ENCODE results near the gene SCFD1.

Gene SCFD1

GRCh38 chr14:30757082-30757481, 135.0 kb downstream of the SCFD1 start:
- H4K20me1 ChIP-seq (ENCODE audit: control insufficient read depth, insufficient read depth, low read depth, low read length) = no peaks in the 10 kb centered on the region
- no peak overlapping the region for H3K4me3 ChIP-seq (ENCODE audit: low read length)
- H3K4me2 ChIP-seq (ENCODE audit: low read length) = no peak overlapping the region
- H3K9me2 ChIP-seq (replicated peaks; ENCODE audit: control insufficient read depth, low read length) = no peaks in the 10 kb centered on the region
- H3K9me3 ChIP-seq (ENCODE audit: control insufficient read depth, insufficient read depth, low read length) = no peaks in the 10 kb centered on the region
- H3K4me1 ChIP-seq (ENCODE audit: control insufficient read depth, low read length) = no peaks in the 10 kb centered on the region
- no peaks in the 10 kb centered on the region for H3K79me2 ChIP-seq (ENCODE audit: control insufficient read depth, low read length)
- TF ChIP-seq EZH2phosphoT487 (IDR thresholded peaks at IDR 0.05; ENCODE audit: borderline replicate concordance, low read length) (no peak), CTCF (IDR thresholded peaks at IDR 0.05; ENCODE audit: low read depth, low read length, poor library complexity, severe bottlenecking) (no peak)
- H3K27ac ChIP-seq (ENCODE audit: low read depth, low read length) = no peak overlapping the region
- H3K27me3 ChIP-seq (ENCODE audit: control insufficient read depth, low read length) = peaks cover 4% of the 10 kb centered on the region; the same call in 1 of the 2 replicates
- no peaks in the 10 kb centered on the region for H3K36me3 ChIP-seq (ENCODE audit: control insufficient read depth, low read length)
- no peaks in the 10 kb centered on the region for H3F3A ChIP-seq (ENCODE audit: control insufficient read depth, insufficient read depth)

- Histone ChIP-seq H3K27me3 (ENCODE audit: control insufficient read depth, low read length) (peaks cover 4% of the 10 kb centered on the region; the same call in 1 of the 2 replicates), H3F3A (ENCODE audit: control insufficient read depth, insufficient read depth) (no peaks in the 10 kb centered on the region), H3K27ac (ENCODE audit: low read depth, low read length) (no peak overlapping the region), H3K79me2 (ENCODE audit: control insufficient read depth, low read length) (no peaks in the 10 kb centered on the region), H3K9me3 (ENCODE audit: control insufficient read depth, insufficient read depth, low read length) (no peaks in the 10 kb centered on the region), H4K20me1 (ENCODE audit: control insufficient read depth, insufficient read depth, low read depth, low read length) (no peaks in the 10 kb centered on the region), H3K4me1 (ENCODE audit: control insufficient read depth, low read length) (no peaks in the 10 kb centered on the region), H3K4me3 (ENCODE audit: low read length) (no peak overlapping the region), H3K9me2 (replicated peaks; ENCODE audit: control insufficient read depth, low read length) (no peaks in the 10 kb centered on the region), H3K36me3 (ENCODE audit: control insufficient read depth, low read length) (no peaks in the 10 kb centered on the region), H3K4me2 (ENCODE audit: low read length) (no peak overlapping the region)
- no peak for TF ChIP-seq CTCF (IDR thresholded peaks at IDR 0.05; ENCODE audit: low read depth, low read length, poor library complexity, severe bottlenecking)
- TF ChIP-seq EZH2phosphoT487 (IDR thresholded peaks at IDR 0.05; ENCODE audit: borderline replicate concordance, low read length) = no peak
These were observed 137.3 kb downstream of the SCFD1 start for GRCh38 chr14:30759172-30760125.

DNA sequence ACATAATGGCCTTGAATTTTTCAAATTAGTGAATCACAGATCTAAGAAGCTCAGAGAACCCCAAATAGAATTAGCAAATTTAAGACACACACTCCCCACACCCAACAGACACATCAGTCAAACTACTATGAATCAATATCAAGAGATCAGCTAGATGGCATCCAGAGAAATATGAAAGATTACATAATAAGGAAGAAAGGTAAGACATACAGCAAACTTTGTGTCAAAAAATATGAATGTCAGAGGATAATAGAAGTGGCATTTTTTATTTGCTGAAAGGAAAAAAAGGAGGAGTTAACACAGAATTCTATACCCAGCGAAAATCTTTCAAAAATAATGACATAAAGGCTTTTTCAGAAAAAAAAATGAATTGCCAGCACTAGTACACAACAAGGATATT, 141.8 kb downstream of the SCFD1 start:
- Histone ChIP-seq H4K20me1 (ENCODE audit: control insufficient read depth, insufficient read depth, low read depth, low read length) (no peaks in the 10 kb centered on the region), H3K4me3 (ENCODE audit: low read length) (no peak overlapping the region), H3K9me2 (replicated peaks; ENCODE audit: control insufficient read depth, low read length) (no peaks in the 10 kb centered on the region), H3K27ac (ENCODE audit: low read depth, low read length) (no peak overlapping the region), H3K36me3 (ENCODE audit: control insufficient read depth, low read length) (no peaks in the 10 kb centered on the region), H3K27me3 (ENCODE audit: control insufficient read depth, low read length) (peaks cover 4% of the 10 kb centered on the region; the same call in 1 of the 2 replicates), H3F3A (ENCODE audit: control insufficient read depth, insufficient read depth) (no peaks in the 10 kb centered on the region), H3K79me2 (ENCODE audit: control insufficient read depth, low read length) (no peaks in the 10 kb centered on the region), H3K4me1 (ENCODE audit: control insufficient read depth, low read length) (no peaks in the 10 kb centered on the region), H3K9me3 (ENCODE audit: control insufficient read depth, insufficient read depth, low read length) (no peaks in the 10 kb centered on the region), H3K4me2 (ENCODE audit: low read length) (no peak overlapping the region)
- TF ChIP-seq EZH2phosphoT487 (IDR thresholded peaks at IDR 0.05; ENCODE audit: borderline replicate concordance, low read length) (no peak), CTCF (IDR thresholded peaks at IDR 0.05; ENCODE audit: low read depth, low read length, poor library complexity, severe bottlenecking) (no peak)

All from DOHH2 (cell line).